Stimulated activated naive CD4-positive, alpha-beta T cell treated with Interleukin-2 at 50 U/mL for 16 hours (primary cell): ENCODE measurements around the gene NCAPH2.

Experiments used
- DNase-seq: peaks from one replicate; lab custom pipeline; 2025; lab: John Stamatoyannopoulos, UW

The NCAPH2 gene

GRCh38 chr22:50490531-50491308 is 17.3 kb upstream of the NCAPH2 start:
- no peak for DNase-seq

GRCh38 chr22:50497093-50497492 is 10.9 kb upstream of the NCAPH2 start:
- DNase-seq: no peak

GRCh38 chr22:50498322-50498890 is 9.6 kb upstream of the NCAPH2 start:
- peak; percentile 52 for DNase-seq

- DNase-seq: no peak
Observed at GRCh38 chr22:50500452-50500851, 7.6 kb upstream of the NCAPH2 start.

- DNase-seq: no peak
Observed at GRCh38 chr22:50502096-50502495, 5.9 kb upstream of the NCAPH2 start.

GRCh38 chr22:50502628-50503474 is 5.2 kb upstream of the NCAPH2 start:
- DNase-seq: no peak

- DNase-seq: no peak
Observed at GRCh38 chr22:50503475-50504145, 4.4 kb upstream of the NCAPH2 start.

- DNase-seq: no peak
Observed at GRCh38 chr22:50504369-50505211, 3.4 kb upstream of the NCAPH2 start.

- no peak for DNase-seq
Observed at GRCh38 chr22:50505276-50505775, 2.7 kb upstream of the NCAPH2 start.

GRCh38 chr22:50505776-50506610 is 2.0 kb upstream of the NCAPH2 start:
- DNase-seq: no peak

- DNase-seq: no peak
Observed at GRCh38 chr22:50506611-50507420, 1.2 kb upstream of the NCAPH2 start.

GRCh38 chr22:50507421-50507990 is 518 bp upstream of the NCAPH2 start, which contains the start of gene LMF2:
TSS of gene LMF2 (minus strand) at chr22:50507702. CDS start at chr22:50507675, 27 bp downstream.
- peak; percentile 98 for DNase-seq

- no peak for DNase-seq
Observed at GRCh38 chr22:50508897-50509296, 873 bp downstream of the NCAPH2 start.

- DNase-seq: no peak
Observed at GRCh38 chr22:50513175-50513574, 5.2 kb downstream of the NCAPH2 start.

- no peak for DNase-seq
Observed at GRCh38 chr22:50516068-50516467, 8.0 kb downstream of the NCAPH2 start.

GRCh38 chr22:50516891-50517290 is 8.9 kb downstream of the NCAPH2 start:
- no peak for DNase-seq

GRCh38 chr22:50517495-50518260 is 9.7 kb downstream of the NCAPH2 start:
- DNase-seq: no peak

- no peak for DNase-seq
Observed at GRCh38 chr22:50518606-50519005, 10.6 kb downstream of the NCAPH2 start.
